HG02678 (cell line): ENCODE results near the gene ZFHX3.
"Not testable (repeated sequence)": the region's sequence is repeated elsewhere in the genome, so short reads cannot be mapped to it uniquely, and the experiment has no call there.

Source experiments
- ATAC-seq: cut with Tn5 transposase; IDR thresholded peaks from one replicate; pipeline ENCODE4 v1.9.1; 2021; ENCODE audit warnings: mild to moderate bottlenecking, moderate library complexity; ENCODE audit not compliant: unreplicated experiment

The ZFHX3 gene, protein sequence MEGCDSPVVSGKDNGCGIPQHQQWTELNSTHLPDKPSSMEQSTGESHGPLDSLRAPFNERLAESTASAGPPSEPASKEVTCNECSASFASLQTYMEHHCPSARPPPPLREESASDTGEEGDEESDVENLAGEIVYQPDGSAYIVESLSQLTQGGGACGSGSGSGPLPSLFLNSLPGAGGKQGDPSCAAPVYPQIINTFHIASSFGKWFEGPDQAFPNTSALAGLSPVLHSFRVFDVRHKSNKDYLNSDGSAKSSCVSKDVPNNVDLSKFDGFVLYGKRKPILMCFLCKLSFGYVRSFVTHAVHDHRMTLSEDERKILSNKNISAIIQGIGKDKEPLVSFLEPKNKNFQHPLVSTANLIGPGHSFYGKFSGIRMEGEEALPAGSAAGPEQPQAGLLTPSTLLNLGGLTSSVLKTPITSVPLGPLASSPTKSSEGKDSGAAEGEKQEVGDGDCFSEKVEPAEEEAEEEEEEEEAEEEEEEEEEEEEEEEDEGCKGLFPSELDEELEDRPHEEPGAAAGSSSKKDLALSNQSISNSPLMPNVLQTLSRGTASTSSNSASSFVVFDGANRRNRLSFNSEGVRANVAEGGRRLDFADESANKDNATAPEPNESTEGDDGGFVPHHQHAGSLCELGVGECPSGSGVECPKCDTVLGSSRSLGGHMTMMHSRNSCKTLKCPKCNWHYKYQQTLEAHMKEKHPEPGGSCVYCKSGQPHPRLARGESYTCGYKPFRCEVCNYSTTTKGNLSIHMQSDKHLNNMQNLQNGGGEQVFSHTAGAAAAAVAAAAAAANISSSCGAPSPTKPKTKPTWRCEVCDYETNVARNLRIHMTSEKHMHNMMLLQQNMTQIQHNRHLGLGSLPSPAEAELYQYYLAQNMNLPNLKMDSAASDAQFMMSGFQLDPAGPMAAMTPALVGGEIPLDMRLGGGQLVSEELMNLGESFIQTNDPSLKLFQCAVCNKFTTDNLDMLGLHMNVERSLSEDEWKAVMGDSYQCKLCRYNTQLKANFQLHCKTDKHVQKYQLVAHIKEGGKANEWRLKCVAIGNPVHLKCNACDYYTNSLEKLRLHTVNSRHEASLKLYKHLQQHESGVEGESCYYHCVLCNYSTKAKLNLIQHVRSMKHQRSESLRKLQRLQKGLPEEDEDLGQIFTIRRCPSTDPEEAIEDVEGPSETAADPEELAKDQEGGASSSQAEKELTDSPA (N-terminal part only)

DNA sequence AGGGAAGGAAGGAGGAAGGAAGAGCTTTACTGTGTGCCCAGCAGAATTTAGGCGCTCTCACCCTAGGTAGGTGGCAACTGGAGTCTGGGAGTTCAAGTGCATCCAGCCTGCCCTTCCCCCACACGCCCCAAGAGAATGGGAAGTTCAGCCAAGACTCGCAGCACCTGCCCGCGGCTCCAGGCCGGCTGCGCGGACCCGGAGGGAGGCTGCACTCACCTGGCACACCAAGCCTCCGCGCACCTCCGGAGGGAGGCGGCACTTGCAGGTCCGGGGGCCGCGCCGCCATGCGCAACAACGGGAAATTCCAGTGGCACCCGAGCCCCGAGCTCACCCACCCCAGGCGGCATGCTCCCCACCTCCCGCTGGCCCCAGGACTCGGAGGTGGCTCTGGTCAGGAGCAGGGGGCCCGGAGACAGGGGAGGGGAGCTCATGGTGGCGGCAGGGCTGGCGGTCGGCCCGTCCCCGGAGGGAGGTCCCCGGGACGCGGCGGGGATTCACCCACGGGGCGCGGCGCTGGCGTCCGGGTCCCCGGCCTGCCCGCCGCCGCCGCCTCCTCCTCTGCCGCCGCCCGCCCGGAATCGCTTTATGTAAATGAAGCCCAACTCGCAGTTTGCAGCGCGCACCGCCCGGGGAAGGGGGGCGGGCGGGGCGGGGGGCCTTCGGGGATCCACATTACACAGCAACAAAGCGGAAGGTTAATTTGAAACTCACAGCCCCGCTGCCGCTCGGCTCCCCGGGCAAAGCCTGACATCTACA, at the start of gene ZFHX3:
TSS of gene ZFHX3 (minus strand) at position 593 of the 756 bp plus-strand sequence. CDS start 87,983 bp downstream, outside the sequence.
- ATAC-seq, result peak; percentile 75

DNA sequence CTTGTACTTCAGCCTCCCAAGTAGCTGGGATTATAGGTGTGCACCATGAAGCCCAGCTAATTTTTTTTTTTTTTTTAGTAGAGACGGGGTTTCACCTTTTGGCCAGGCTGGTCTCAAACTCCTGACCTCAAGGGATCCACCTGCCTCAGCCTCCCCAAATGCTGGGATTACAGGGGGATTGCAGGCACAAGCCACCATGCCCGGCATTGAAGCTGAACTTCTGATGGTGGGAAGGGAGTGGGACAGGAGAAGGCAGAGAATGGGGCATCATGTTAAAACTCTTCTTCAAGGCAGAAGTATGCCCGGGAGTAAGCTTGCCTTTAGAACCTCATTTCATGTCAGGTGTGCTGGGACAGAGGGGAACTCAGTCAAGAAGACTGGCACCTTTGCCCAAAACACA, 48.6 kb upstream of the ZFHX3 start:
- no peak for ATAC-seq

DNA sequence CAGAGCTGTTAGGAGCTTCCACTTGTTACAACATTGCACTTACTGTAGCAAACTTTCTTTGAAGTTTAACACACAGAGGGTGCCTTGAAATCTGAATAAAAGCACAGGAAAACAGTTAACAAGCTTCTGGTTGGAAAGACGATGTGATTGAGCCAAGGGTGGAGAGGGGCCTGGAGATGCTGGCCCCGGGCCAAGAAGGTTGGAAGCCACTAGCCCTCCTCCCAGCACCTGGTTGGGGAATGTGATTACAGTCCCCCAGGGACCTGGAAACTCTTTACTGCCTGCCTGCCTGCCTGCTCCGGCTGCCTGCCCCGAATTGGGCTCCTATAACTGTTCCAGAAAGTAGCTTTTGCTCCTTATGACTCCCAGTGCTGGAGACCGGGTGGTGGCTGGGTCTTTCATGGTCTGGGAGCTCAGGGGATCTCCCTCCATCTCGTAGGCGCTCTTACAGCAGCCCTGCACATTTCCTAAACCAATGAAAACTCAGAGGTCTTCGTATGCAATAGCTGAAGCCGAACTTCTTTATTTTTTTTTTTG, 48.0 kb upstream of the ZFHX3 start:
- no peak for ATAC-seq

DNA sequence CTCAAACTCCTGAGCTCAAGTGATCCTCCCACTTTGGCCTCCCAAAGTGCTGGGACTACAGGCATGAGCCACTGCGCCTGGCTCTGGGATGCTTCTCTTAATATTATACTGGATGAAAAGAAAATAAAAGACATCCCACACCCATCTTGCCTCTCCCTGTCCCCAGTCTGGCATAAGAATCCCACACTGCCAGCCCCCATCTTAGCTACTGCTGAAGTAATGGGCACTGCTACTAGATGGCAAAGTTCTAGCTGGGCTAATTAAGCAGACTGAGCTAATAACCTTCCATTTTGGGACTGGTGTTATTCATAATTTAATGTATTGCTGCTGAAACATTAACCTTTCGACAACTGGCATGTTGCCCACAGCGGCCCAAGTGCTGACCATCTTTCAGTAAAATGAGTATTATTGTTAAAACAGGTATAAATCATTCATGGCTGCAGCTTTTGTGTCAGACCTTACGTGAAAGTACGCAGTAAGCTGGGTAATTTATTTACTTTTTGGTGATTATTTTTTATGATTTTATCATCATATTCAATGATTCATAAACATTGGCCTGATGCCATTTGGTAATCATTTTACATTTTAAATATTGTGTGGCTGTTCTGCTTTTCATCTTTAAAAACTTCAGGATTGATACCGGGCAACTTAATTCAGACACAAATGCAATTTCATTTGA, 47.4 kb upstream of the ZFHX3 start:
- no peak for ATAC-seq

DNA sequence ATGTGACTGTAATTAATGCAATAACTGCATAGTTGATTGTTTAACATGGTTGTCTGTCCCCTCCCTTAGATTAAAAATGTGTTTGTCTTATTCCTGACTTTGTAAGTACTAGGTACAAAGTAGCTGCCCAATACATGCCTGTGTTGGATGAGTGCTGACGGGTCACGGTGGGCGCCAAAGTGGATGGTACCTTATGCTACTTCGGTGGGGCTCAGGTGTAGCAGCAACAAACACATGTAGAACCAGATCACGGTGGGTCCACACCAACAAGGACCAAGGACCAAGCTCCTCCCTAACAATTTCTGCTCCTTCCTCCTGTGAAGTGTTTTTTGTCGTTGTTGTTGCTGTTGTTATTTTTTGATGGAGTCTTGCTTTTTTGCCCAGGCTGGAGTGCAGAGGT, 46.4 kb upstream of the ZFHX3 start:
- ATAC-seq, result no peak

DNA sequence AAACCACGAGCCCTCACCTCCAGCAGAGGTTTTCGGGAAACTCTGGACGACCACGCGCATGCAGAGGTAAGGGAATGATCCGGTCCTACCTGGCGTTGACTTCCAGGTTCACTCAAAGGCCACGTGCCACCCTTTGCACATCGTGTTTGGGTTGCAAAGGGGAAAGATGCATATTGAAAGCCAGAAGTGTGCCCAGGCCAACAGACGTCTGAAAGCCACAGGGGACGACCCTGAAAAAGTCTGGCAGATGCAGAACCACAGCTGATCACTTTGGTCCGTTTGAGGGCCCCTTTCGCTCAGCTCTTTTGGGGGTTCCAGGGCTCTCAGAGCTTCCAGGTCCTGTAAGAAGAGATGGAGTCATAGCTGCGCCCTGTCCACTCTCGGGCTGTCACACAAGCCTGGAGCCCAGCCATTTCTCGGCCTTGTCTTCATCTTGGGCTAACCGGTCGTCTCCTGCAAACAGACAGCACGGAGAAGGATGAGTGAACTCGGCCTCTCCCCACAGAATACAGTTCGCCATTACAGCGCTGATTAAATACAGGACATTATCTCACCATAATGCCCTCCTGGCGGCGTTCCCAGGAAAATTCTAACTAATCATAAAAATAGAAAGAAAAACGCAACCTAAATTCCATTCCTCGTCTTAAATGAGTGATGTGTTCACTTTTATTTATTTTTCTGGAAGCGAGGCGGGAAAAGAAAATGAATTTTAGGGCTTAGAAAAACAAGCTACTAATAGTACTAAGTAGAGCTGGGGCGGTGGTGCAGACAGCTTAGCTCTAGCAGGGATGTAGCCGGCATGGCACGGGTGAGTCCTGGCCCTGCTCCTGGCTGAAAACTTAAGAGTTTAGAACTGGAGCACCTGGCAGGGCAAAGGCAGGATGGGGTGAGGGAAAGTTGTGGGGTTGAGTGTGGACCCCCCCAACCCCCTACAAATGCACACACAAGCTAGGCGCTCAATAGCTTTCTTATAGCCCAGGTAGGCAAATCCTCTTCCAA, 45.5 kb upstream of the ZFHX3 start:
- no peak for ATAC-seq

DNA sequence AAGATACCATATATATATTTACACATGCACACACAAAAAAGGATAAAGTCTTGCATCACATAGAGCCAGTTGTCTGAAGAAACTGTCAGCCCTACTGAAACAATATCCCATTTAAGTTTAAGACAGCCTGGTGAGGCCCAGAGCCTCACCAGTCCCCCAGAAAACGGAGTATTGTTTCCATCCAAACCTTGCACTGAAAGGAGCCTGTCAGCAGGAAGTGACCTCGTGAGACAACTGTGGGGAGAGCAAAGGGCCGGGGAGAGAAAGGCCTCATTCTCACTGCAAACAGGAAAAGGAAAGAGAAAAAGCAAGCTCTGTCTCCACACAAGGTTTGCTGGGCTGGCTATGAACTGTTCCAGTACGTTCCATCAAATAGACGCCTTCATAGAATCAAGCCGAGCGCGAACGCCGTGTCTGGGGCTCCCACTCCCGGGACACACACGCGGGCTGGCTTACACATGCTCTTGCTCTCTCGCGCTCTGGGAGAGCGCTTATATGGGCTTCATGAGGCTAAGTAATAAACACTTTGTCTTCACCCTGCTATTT, 44.4 kb upstream of the ZFHX3 start:
- no peak for ATAC-seq

DNA sequence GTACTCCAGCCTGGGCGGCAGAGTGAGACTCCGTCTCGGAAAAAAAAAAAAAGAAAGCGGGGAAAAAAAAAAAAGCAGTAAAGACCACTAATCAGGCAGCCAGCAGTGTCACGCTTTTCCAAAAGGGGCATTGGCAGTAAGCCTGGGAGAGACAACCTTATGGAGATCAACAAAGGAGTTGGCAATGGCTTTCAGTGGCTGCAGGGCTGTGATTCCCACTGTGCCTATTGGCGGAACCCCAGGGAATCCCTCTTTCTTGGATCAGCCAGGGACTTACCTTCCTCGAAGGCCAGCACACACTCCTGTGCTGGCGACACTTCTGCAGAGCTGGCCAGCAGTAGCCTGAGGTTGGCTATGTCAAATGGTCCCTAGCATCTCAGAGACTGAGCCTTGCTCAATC, 43.2 kb upstream of the ZFHX3 start:
- no peak for ATAC-seq

DNA sequence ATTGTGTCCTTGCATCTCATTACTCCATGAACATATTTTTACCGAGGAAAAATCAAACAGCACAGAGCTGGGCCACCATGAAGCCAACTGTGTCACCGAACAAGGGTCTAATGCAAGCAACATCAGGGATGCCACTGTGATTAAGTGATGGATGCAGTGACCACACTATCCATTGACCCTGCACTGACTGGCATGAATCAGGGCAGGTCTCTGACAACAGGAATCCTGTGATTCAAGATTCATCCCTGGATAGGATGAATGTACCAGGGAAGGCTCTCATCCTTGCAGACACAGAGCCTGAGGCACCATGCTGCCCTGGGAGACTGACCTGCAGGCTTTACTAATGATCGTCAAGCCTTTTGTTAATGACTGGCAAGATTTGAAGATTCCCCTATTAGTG, 41.5 kb upstream of the ZFHX3 start:
- ATAC-seq, result no peak

DNA sequence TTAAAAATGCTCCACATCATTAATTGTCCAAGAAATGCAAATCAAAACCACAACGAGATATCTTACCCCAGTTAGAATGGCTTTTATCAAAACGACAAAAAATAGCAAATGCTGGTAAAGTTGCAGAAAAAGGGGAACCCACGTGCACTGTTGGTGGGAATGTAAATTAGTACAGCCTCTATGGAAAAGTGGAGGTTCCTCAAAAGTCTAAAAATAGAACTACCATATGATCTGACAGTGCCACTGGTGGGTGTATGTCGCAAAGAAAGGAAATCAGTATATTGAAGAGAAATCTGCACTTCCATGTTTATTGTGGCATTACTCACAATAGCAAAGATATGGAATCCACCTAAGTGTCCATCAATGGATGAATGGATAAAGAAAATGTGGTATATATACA, 38.2 kb upstream of the ZFHX3 start:
- ATAC-seq, result no peak

DNA sequence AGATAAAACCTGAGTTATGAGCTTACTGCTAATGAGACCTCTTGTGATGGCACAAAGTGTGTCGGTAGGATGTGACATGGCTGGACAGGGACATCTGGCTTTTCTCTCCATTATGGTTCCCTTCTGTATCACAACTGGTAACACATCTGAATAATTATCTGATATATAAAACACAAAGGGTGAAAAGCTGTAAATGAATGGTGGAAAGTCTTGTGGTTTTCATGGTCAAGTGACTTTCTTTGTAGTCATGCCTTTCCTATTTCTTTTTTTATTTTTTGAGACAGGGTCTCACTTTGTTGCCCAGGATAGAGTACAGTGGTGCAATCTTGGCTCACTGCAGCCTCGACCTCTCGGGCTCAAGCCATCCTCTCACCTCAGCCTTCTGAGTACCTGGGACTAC, 35.3 kb upstream of the ZFHX3 start:
- ATAC-seq, result no peak

DNA sequence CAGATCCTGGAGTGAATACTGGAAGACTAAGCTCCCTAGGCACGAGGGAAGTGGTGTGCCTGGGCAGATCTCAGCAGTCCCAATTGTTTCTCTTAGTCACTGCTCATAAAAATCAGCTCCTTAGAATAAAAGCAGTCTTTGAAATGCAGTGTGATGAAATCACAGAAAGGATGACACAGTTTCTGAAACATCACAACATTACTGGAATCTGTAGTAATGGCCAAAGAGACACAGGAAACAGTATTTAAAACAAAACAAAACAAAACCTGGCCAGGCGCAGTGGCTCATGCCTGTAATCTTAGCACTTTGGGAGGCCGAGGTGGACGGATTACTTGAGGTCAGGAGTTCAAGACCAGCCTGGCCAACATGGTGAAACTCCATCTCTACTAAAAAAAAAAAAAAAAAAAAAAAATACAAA, 34.7 kb upstream of the ZFHX3 start:
- not testable (repeated sequence) for ATAC-seq

DNA sequence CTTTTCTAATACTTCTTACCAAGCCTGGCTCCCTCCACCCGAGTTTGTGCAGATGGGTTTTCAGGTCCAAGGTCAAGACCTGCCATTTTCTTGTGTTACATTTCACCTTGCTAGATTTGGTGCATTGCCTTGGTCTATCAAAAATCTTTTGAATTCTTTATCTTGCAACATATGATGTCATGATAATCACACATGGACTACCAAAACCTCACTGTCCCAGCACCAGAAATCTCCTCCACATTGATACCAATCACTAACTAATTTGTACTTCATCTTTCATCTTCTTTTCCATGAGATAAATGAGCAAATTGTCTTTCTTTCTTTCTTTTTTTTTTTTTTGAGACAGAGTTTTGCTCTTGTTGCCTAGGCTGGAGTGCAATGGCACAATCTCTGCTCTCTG, 33.0 kb upstream of the ZFHX3 start:
- no peak for ATAC-seq

DNA sequence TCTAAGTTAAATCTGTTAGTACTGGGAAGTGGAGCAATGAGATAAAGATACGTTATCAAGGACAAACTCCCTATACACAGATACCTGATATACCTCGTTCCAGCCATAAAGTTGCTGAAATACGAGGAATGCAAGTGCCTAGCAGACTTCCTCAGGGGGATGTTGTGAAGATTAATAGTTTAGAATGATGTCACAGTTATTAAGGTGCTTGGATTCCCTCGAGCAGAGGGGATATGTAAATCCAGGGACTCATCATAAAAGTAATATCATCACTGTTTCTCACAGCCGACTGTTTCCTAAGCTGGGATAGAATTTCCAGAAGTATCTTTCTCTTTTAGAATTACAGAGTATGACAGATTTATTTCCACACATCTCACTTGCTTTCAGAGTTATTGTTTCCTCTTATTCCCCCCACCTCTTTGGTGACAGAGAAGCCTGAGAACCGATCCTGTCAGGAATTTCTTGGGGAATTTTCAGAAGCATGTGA, 28.4 kb upstream of the ZFHX3 start:
- ATAC-seq, result no peak

DNA sequence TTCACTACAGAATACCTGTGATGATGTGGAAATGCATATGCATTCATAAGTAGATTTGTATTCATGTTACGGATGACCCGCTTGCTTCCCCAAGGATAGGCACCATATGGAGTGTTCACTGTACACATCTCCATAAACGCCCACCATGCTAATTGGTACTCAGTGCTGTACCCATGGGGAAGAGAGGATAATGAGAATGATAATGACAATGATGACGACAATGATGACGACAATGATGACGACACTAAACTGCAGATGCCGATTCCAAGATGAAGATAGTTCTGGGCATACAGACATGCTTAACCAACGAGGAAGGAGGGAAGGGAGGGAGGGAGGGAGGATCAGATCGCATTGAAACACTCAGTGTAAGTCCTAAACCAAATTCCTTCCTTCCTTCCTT, 26.5 kb upstream of the ZFHX3 start:
- no peak for ATAC-seq

DNA sequence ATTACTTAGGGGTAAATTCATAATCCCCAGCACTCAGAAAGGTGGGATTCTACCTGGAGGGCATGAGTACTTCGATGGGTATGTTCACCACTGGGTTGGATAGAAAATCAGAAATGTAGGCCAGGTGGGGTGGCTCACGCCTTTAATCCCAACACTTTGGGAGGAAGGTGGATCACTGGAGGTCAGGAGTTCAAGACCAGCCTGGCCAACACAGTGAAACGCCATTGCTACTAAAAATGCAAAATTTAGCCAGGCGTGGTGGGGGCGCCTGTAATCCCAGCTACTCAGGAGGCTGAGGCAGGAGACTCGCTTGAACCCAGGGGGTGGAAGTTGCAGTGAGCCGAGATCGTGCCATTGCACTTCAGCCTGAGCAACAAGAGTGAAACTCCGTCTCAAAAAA, 24.1 kb upstream of the ZFHX3 start:
- not testable (repeated sequence) for ATAC-seq

DNA sequence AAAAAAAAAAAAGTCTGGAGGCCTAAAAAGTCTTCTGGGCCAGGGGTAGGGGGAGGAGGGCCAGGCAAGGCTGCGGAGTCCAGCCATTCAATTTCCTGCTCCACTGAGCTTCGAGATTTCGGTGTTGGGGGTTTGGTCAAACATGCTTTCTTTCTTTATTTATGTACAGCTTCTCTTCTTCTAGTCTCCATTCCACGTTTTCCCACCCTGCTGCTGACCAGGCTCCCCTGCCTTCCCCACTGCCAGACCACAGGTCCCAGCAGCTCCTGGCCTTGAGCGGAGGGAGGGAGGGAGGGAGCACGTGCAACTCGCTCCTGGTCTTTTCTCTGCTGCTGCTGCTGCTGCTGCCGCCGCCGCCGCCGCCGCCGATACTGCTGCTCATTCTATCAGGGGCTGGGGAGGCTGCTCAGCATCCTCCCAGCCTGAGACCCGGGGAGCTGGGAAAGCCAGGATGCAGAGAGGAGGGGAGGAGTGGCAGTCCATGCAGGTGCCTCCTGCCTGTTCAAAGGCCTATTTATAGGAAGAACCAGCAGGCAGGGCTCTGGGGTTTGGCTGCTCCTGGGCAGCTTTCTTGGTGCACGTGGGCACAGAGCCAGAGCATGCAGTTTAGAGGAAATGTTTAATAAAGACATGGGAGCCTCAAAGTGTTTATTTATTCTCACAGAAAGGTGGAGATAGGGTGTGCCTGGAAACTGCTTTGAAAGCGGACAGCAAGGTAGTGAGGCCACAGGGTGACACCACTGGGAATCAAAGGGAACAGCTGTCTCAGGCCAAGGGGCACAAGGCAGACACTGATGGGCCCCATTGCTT, 23.4 kb upstream of the ZFHX3 start:
- ATAC-seq, result no peak
